Occipital lobe (tissue), 2 donors: Measurements from ENCODE around the gene TMEM18. TPM values are rescaled to one million over a fixed set of nuclear protein-coding genes. Genes with fewer than 3 reads are reported as not detected.

Experiments
- DNase-seq: peaks from one replicate; lab custom pipeline; 2025; lab: John Stamatoyannopoulos, UW
- total RNA-seq: library from RNA; depleted of rRNA; stranded (reverse); fragments of >200 nt; gene quantifications from one replicate; pipeline ENCODE4 v1.2.3, GENCODE V29; 2014

The TMEM18 gene
- total RNA-seq, 1 donor from 2014 or later: 19.8 TPM

DNA sequence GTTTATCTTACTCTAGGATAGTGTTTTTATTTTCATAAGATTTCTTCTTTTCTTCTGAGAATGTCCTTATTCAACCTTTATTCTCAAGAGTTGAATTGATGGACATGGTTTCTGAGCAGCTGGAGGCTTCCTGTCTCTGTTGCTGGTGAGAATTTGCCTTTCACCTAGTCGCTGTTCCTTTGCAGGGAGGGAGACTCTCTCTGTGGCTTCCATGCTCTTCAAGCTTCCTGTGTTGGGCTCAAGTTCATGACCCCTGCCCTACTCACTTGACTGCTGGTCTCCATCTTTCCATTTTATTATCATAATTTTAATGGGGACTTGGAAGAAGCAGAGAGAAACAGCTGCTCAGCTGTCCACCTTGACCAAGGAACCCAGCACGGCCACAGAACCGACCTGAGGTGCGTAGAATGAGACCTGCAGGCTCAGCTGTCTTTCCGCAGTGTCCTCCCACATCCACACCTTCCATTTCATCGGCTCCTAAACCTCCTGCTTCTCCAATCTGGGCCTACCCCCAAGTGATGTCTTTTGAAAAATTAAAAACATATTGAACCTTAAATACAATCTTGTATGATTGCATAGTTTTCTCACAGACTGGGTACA is 24.2 kb downstream of the TMEM18 start:
- DNase-seq: no peak

DNA sequence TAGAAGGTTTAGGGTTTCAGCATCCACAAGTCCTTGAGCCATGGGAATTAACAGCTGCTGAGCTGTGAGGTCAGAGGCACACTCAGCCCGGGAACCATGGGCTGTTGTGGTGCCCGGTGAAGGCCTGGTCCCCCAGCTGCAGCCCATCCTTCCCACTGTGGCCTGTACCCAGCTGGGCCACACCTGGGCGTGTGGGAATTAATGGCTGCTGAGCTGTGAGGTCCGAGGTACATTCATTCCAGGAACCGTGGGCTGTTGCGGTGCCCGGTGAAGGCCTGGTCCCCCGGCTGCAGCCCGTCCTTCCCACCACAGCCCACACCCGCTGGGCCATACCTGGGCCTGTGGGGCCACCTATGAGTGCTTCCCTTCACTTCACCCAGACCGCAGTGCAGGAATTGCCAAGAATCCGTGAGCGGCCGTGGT is 25.2 kb downstream of the TMEM18 start:
- no peak for DNase-seq

DNA sequence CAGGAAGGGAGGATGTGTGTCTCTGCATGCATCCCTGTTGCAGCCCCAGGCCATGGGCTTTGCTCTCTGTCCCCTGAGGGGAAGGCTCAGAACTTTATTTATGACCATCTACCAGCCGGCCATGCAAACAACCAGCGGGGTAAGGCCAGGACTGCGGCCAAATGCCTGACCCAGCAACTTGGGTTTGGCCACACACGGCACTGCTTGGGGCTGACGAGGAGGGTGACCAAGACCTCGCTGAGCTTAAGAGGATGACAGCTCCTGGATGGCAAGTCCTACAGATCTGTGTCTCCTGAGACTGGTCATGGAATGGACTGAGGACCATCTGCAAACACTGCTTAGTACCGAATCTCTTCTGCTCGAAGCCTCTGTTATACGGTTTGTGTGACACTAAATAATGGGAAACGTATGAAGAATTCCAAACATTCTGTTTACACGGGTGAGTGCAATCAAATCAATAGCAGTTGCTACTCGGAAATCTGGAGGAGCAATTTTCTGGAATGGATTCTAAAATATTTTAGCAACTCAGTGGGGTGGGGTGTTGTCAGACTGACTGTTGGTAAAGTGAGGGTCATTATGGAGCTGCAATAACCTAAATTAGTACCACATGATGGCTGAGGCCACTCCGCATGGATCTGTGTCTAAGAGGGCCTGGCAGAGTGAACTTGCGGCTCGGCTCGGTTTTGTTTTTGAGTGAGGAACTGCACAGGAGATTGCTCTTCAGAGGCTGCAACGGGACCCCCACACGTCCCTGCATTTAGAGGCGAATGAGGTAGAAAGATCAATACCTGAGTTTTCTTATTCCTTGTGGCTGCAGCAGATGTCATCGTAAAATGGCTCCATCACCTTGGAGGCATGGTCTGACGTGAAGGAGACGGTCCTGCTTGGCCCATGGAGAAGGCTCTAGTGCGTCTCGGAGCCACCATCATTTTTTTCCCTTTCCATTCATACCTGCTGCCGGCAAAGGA is 26.6 kb downstream of the TMEM18 start:
- DNase-seq: no peak

DNA sequence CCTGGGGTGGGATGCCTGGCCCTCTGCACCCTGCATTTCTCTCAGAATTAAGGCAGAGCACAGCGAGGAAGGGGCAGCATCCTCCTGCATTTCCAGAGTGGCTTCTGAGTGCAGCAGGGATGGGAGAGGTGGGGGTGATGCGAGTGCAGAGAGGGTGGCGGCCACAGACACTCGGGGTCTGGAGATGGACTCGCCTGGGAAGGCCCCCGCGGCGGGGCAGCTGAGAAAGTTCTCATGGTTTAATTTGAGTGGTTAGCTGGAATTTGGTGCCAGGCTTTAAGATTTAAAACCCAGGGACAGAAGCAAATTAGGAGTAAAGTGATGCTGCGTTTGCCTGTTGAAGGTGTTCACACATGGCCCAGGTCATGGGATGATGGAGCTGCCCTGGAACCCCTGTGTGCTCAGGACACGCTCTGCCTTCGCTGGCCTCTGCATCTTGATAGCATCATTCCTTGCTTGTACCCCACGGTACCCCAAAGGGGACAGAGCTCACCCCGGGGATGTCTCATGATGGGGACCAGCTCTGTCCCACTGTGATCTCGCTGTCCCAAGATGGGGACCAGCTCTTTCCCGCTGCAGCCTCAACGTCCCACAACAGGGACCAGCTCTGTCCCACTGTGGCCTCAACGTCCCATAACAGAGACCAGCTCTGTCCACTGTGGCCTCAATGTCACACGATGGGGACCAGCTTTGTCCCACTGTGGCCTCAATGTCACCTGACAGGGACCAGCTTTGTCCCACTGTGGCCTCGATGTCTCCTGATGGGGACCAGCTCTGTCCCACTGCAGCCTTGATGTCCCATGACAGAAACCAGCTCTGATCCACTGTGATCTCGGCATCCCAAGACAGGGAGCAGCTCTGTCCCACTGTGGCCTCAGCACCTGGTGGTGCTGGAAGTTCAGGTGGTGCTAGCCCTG is 27.5 kb downstream of the TMEM18 start:
- no peak for DNase-seq

DNA sequence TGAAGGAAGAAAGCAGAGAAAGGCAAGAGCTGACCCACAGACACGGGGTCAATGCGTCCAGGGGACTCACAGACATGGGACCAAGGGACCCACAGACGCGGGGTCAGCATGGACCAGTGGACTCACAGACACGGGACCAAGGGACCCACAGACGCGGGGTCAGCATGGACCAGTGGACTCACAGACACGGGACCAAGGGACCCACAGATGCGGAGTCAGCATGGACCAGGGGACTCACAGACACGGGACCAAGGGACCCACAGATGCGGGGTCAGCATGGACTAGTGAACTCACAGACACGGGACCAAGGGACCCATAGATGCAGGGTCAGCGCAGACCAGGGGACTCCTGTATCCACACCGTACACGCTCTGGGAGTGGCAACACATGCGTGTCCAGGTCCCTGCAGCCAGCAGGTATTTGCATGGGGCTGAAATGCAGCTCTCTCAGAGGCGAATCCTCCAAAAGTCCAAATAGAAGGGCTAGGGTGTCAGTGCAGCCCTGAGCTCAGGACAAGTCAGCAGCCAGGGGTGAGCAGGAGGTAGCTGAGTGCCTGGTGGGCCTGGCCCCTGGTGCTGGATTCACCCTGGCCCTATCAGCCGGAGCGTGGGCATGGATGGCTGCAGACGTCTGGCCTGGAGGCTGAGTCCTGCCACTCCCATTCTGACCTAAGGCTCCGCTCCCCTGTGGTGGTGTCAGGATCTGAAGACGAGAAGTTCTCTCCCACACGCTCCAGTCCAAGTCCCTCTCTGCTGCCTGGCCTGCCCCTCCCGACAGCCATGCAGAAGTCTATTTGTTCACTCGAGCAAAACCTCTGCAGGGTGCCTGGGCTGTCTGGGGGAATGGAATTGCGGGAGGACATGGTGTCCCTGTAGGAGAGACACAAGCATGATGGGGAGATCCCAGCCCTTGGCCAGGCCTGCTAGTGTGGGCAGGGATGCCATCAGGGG is 28.5 kb downstream of the TMEM18 start:
- DNase-seq: no peak

DNA sequence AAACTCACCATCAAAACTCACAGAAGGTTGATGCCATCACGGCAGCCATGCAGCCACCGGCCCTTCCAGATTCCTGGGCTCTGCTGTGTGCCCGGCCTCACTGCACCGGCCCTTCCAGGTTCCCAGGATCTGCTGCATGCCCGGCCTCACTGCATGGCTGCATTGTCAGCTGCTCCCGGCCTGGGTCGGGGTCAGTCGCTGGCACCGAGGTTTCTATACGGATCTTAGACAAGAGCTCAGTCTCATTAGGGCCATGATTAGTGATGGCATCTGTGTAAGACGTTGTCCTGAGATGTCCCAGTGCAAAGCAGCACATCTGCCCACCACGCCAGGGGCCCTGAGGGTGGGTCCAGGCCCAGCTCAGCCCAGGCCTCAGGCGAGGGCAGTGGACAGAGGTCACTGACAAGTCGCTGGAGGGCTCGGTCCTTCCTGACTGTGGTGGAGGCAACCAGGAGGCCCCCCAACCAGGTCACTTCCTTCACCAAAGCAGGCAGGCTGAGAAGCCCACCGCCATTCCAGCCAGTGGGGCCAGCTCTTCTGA is 29.4 kb downstream of the TMEM18 start:
- no peak for DNase-seq

DNA sequence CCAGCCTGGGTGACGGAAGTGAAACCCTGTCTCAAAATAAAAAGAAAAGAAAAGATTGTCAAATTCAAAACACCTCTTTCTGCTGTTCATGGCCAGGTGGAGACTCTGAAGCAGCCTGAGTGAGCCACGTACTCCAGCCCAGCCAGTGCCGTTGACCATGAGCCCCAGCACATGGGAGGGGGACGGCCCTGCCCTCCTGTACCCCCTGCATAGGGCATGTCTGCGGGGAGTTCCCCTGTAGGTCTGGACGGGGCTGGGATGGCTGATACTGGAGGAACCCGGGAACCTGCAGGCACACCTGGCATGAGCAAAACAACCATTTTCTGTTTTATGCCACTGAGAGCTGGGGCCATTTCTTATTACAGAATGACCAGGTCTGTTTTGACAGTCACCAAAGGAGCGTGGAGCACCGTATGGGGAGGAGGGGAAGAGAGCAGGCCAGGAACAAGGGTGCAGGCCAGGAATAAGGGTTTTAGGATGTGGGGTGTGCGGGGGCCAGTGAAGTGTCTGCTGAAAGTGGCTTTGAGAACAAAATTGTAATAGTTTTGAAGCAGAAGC is 30.1 kb downstream of the TMEM18 start:
- DNase-seq: no peak

DNA sequence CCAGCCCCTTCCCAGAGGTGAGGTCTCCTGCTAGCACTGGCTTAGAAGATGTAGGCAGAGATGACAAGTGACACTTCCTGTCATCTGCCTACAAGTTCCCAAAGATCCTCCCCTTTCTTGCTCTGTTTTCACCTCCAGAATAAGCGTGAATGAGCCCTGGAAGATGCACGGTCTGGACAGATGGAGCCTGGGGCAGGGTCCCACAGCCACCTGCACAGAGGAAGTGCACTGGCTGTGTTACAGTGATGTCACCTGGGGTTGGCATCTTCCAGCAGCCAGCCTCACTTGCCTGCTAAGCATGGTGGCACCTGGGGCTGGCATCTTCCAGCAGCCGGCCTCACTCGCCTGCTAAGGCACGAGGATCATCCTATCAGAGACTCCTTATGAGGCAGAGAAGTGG is 32.3 kb downstream of the TMEM18 start:
- DNase-seq: no peak

DNA sequence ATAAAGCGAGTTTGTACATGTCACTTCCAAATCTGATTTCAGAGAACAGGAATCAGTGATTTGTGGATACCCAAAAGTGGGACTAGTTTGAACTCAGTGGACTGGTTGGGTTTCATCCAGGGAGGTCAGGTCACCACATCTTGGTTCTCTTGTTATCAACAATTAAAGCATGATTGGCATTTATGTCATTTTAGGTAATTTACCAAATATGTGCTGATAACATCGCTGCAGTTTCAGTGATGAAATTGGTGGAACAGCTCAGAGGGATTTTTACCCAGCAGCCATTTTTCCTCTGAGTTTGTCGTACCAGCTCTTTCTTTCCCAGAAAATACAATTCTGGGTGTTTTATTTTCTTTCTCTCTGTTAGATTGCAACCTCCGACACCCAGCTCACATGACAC is 33.4 kb downstream of the TMEM18 start:
- no peak for DNase-seq

DNA sequence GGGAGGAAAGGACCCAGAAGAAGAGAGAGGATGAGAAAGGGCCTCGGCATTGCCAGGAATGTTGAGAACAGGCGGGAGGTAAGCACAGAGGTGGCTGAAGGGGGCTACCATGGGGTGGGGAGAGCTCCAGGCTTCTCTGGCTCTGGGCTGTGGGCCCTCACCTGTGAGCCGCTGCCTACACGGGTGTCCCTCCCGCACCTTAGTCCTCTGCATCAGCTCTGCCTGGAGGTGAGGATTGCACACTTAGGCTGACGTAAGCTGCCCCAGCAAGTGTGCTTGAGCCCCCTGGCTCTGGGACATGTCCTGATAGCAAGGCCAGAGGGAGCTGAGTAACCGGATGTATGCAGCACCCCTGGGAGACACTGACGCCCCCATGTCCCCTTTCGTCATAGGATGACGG is 33.9 kb downstream of the TMEM18 start:
- no peak for DNase-seq

DNA sequence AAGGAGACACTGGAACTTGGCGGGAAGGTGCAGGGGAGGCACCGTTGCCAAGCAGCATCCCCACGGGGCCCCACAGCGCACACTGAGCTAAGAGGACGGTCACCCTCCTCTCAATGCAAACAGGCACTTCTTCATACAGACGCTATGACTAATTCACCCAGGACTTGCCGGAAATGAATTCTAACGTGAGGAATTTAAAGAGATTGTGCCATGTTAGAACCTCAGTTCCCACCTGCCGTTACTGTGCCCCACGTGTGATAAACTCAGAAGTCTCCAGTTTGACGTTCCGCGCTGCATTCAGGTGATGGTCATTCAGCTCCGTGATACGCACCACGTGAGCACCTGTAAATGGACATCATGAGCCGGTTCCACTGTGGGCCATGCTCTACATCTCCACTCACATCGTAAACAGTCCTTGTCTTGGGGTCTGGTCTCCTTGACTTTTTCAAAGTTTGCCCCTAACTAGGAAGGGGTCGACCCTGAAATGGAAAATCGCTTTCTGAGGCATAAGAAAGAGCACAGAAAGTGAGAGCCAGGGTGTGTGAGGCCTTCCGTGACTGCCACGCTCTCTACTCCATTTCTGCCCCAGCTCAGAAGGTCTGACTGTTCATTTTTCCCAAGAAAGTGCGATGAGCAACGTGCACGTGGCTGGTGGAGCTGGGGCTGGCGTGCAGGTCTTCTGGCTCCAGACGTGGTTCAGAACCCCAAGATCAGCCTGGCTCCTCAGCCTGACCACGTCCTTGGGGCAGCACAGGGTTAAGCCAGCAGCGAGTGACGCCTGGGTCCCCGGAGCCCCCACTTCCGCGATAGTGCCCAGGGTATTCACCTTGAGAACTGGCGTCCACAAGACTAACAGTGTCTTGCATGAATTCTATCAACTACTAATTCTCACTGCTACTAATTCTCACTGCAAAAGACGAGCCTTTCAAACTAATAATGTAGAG is 35.1 kb downstream of the TMEM18 start:
- DNase-seq: no peak

DNA sequence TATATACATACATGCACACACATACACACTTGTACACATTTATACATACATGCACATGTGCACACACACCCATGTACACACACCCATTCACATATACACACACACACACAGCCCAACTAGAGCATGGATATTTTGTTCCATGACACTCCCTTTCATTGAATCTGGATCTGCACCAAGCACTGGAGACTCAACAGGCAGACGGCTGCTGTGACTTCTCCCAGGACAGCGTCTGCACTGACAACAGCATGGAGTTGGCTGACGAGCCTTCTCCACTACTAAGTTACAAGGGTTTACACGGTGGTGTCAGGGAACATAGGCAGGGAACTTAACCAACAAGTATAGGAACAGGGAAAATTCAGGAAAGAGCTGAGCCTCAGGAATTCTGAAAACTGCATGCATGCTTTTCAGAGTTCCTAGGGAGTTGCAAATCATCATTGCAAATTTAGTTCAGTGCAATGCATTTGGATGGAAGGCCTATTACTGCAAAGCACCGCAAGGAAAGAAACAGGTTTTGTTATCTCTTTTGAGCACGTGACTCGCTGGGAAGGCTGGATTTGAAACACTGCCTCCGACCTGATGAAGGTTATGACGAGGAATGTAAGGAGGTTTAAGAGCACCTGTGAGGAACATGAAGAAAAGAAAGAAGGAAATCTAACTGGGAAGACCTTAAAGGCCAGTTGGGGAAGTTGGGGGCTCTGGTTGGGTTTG is 35.9 kb downstream of the TMEM18 start:
- no peak for DNase-seq

DNA sequence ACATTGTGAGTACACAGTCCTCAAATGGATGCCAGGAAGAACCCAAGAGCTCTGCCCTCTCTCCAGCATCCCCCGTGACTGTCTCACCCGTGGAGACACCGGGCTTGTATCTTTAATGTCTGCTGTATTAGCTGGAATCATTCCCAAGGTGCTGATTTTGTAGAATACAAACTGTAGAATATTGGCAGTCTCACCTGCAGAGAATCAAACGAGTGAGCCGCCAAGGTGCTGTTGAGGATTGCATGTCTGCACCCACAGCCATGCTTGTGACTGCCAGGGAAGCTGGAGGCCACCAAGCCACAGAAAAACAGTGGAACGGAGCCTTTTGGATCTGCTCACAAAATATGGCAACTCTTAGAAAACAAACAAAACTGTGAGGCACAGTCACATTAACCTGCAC is 37.5 kb downstream of the TMEM18 start:
- no peak for DNase-seq

DNA sequence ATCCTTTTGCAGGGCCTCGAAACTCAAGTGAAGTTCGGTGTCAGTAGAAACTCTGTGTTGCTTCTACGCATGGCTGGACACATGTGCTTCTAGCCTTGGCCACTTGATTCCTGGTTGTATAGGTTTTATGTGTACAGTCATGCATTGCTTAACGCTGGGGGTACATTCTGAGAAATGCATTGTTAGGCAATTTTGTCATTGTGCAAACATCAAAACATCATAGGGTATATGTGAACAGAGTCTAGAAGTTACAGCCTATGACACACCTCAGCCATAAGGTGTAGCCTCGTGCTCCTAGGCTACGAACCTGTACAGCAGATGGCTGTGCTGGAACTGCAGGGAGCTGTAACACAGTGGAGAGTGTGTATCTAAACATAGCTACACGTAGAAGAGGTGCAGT is 39.4 kb downstream of the TMEM18 start:
- DNase-seq: no peak

DNA sequence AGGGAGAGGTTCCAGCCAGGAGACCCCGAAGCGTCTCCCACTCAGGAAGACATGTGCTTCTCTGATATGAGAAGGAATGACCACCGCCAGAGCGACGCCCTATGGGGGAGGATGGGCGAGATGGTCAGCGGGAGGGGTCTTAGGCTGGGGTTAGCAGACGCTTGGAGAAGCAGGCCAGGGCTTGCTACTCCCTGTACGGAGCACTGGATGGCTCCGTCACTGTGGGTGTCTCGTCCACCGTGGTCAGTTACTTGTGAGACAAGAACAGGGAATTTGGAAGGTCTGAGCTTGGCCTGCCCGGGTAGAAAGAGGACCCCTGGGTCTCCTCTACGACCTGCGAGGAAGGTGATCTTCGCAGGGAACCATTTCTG is 39.8 kb downstream of the TMEM18 start:
- DNase-seq: no peak

DNA sequence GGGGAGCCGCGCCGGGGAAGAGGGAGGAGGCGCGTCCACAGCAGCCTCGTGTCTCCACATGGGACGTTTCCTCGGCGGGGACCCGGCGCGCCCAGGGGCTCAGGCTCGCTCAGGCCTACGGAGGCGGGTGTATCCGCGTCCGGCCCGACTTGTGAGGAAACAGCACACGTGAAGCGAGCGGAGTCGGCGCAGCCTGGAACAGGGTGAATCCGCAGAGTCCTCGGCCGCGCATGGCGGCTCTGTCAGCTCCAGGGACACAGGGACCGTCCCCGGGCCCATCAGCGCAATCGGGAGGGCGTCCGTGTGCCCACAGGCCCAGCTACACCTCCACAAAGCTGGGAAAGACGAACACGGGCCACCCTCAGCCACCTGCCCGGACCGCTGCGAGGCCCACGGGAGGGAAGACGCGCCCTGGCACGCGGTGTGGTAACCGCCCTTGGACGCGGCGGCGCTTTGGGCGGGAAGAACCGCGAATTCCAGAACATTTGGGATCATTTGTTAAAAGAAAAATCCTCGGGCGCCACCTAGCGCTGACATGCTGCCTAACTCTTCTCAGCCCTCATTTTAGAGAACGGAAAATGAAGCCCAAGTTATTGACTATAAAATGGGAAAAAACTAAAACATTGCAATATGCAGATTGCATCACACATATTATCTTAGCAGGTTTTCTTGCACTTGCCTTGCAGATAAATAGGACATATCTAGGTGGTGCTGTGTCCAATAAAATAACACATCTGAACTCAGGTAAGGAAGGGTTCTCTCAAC is 40.4 kb downstream of the TMEM18 start:
- no peak for DNase-seq
